Left ventricle myocardium inferior (tissue), 1 donor: ENCODE results near the gene PAX7. TPM values are rescaled to one million over a fixed set of nuclear protein-coding genes. Genes with fewer than 3 reads are reported as not detected.

Experiments
- DNase-seq: peaks from one replicate; pipeline ENCODE4 v3.0.0-alpha.2; 2020
- H3K27ac ChIP-seq: fragments of 200-600 bp; replicated peaks from 2 replicates; pipeline ENCODE4 v1.8.0; 2021
- H3K27me3 ChIP-seq: fragments of 200-600 bp; 2 replicates; pipeline ENCODE4 v1.8.0; 2021; ENCODE audit warnings: low read depth
- H3K36me3 ChIP-seq: fragments of 200-600 bp; 2 replicates; pipeline ENCODE4 v1.8.0; 2021
- H3K4me1 ChIP-seq: fragments of 200-600 bp; 2 replicates; pipeline ENCODE4 v1.8.0; 2021
- H3K4me3 ChIP-seq: fragments of 200-600 bp; 2 replicates; pipeline ENCODE4 v1.8.0; 2021; ENCODE audit warnings: mild to moderate bottlenecking, moderate library complexity
- H3K9me3 ChIP-seq: fragments of 200-600 bp; replicated peaks from 2 replicates; pipeline ENCODE4 v1.8.0; 2021
- intact Hi-C: fragments of 100-400 bp; cut with micrococcal nuclease; formaldehyde crosslinking; loops from one replicate; pipeline ENCODE4 v1.11.0; 2022
- total RNA-seq: library from RNA; stranded (reverse); fragmentation: NEBNext Ultra II Directional; extraction: Animal tissue kit (Norgen Biotek cat#: 25700); gene quantifications from one replicate; pipeline ENCODE4 v1.2.1, GENCODE V29; 2021
- TF ChIP-seq, protein P1 (sequence below): fragments of 200-600 bp; IDR thresholded peaks from 2 replicates; pipeline ENCODE4 v1.8.0; 2021; ENCODE audit warnings: antibody characterized with exemption, mild to moderate bottlenecking, borderline replicate concordance
- donor health status: DM: no; HTN: yes; CAD: no; lungs with severe emphysema.

PAX7 gene
- total RNA-seq, 1 donor from 2014 or later = not detected

DNA sequence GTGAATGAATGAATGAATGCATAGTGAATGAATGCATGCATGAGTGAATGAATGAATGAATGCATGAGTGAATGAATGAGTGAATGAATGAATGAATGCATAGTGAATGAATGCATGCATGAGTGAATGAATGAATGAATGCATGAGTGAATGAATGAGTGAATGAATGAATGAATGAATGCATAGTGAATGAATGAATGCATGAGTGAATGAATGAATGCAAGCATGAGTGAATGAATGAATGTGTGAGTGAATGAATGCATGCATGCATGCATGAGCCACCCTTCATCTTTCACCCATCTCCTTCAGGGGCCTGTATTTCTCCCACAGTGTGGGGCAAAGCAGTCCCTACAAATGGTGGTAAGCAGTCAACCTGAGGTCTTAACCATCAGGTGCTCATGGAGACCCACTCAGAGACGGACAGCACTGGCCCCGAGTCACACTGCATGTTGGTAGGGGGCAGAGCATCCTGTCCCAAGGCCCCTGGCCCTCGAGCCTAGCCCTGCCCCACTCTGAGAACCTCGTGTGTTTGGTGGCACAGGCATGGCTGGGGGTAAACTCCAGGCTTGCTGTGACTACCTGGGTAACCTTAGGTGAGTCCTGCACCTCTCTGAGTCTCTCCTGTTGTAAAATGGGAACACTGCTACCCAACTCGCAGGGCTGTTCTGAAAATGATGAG is 28.0 kb upstream of the PAX7 start:
- Histone ChIP-seq H3K4me1 (no peaks in the 10 kb centered on the region), H3K27me3 (peaks cover 95% of the 10 kb centered on the region), H3K36me3 (no peaks in the 10 kb centered on the region), H3K4me3 (no peak overlapping the region), H3K9me3 (no peaks in the 10 kb centered on the region), H3K27ac (no peak overlapping the region)
- intact Hi-C loops = no loop called here
- TF ChIP-seq, protein P1, sequence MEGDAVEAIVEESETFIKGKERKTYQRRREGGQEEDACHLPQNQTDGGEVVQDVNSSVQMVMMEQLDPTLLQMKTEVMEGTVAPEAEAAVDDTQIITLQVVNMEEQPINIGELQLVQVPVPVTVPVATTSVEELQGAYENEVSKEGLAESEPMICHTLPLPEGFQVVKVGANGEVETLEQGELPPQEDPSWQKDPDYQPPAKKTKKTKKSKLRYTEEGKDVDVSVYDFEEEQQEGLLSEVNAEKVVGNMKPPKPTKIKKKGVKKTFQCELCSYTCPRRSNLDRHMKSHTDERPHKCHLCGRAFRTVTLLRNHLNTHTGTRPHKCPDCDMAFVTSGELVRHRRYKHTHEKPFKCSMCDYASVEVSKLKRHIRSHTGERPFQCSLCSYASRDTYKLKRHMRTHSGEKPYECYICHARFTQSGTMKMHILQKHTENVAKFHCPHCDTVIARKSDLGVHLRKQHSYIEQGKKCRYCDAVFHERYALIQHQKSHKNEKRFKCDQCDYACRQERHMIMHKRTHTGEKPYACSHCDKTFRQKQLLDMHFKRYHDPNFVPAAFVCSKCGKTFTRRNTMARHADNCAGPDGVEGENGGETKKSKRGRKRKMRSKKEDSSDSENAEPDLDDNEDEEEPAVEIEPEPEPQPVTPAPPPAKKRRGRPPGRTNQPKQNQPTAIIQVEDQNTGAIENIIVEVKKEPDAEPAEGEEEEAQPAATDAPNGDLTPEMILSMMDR = no peak
- DNase-seq = no peak

DNA sequence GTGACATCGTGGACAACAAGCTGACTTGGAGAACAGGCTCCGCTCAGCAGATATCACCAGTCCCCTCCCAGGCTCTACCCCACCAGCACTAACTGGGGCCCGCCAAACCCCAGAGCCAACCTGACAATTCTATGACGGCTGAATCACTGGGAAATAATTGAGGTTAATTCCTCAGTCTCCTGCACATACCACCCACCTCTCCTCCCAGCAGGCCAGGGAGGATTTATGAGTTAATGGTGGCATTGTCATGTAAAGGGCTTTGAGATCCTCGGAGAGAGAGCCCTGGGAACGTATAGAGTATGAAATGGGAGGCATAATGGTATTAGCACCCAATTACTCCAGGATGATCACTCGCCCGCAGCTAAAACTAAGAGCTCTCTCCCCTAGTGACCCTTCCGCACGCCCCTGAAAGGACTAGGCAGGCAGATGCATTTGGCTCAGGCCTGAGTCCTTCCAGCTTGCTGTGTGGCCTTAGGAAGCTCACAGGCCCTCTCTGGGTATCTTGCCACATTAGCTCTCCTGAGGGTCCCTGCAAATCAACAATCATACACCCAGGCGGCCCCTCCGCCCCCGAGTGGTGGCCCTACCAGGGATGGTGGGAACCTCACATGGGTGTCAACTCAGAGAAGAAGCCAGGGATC is 27.3 kb upstream of the PAX7 start:
- TF ChIP-seq, protein P1 = no peak
- Histone ChIP-seq H3K4me1 (no peaks in the 10 kb centered on the region), H3K36me3 (no peaks in the 10 kb centered on the region), H3K9me3 (no peaks in the 10 kb centered on the region), H3K4me3 (no peak overlapping the region), H3K27me3 (peaks cover 96% of the 10 kb centered on the region), H3K27ac (no peak overlapping the region)
- intact Hi-C loops = no loop called here
- DNase-seq = no peak

GRCh38 chr1:18606443-18607288 is 24.0 kb upstream of the PAX7 start:
- DNase-seq = no peak
- Histone ChIP-seq H3K27me3 (peaks cover 94% of the 10 kb centered on the region), H3K36me3 (no peaks in the 10 kb centered on the region)

GRCh38 chr1:18607289-18607760 is 23.3 kb upstream of the PAX7 start:
- no peaks in the 10 kb centered on the region for H3K4me1 ChIP-seq
- no peak overlapping the region for H3K4me3 ChIP-seq
- no peak for DNase-seq
- H3K27ac ChIP-seq = no peak overlapping the region
- TF ChIP-seq, protein P1 = no peak
- H3K27me3 ChIP-seq = peaks cover 94% of the 10 kb centered on the region
- H3K9me3 ChIP-seq = no peaks in the 10 kb centered on the region
- intact Hi-C loops = no loop called here
- no peaks in the 10 kb centered on the region for H3K36me3 ChIP-seq

More at GRCh38 chr1:18606443-18607288, 24.0 kb upstream of the PAX7 start:
- no peaks in the 10 kb centered on the region for H3K4me1 ChIP-seq
- TF ChIP-seq, protein P1 = no peak
- intact Hi-C loops = no loop called here
- no peak overlapping the region for H3K27ac ChIP-seq
- no peaks in the 10 kb centered on the region for H3K9me3 ChIP-seq
- no peak overlapping the region for H3K4me3 ChIP-seq

DNA sequence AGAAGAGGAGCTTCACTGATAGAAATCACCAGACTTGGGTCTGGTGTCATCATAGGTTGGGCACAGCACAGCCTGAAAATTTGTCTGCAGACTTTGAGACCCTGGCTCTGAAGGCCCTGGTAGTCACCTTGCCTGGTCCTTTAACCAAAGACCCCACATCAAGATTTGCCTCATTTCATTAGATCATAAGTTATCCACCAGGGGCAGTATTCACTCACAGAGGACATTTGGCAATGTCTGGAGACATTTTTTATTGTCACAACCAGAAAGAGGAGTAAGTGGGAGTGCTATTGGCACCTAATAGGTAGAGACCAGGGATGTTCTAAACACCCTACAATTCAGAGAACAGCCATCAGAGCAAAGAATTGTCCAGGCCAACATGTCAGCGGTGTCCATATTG is 22.1 kb upstream of the PAX7 start:
- no peaks in the 10 kb centered on the region for H3K36me3 ChIP-seq
- TF ChIP-seq, protein P1 = no peak
- peaks cover 95% of the 10 kb centered on the region for H3K27me3 ChIP-seq
- no peak for DNase-seq
- no peak overlapping the region for H3K4me3 ChIP-seq
- H3K9me3 ChIP-seq = no peaks in the 10 kb centered on the region
- no peaks in the 10 kb centered on the region for H3K4me1 ChIP-seq
- intact Hi-C loops = no loop called here
- no peak overlapping the region for H3K27ac ChIP-seq
